HG03469 (cell line): ENCODE data around the gene DEFB132.
"Not testable (repeated sequence)": the region's sequence is repeated elsewhere in the genome, so short reads cannot be mapped to it uniquely, and the experiment has no call there.

Experiments
- ATAC-seq: cut with Tn5 transposase; IDR thresholded peaks from one replicate; pipeline ENCODE4 v1.9.1; 2021; ENCODE audit warnings: mild to moderate bottlenecking, moderate library complexity, moderate number of reproducible peaks; ENCODE audit not compliant: unreplicated experiment

DEFB132 gene, protein sequence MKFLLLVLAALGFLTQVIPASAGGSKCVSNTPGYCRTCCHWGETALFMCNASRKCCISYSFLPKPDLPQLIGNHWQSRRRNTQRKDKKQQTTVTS

DNA sequence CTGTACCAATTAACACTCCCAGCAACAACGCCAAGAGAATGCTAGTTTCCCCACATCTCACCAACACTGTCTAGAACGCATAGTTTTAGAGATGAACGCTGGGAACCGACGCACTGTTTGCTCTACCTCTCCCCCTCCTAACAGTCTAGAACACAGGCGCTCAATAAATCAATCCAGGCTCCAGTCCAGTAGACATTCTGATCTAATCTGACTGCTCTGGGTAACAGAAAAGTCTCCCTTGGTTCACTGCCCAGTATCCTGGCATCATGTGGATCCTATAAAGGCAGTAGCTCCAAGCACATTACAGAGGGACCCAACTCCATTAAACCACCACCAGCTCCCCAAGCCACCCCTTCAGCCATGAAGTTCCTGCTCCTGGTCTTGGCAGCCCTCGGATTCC is at the start of gene DEFB132:
Gene DEFB132 (plus strand): TSS at position 306 of the 400 bp plus-strand sequence. CDS start 55 bp downstream, at position 361.
- ATAC-seq = no peak

DNA sequence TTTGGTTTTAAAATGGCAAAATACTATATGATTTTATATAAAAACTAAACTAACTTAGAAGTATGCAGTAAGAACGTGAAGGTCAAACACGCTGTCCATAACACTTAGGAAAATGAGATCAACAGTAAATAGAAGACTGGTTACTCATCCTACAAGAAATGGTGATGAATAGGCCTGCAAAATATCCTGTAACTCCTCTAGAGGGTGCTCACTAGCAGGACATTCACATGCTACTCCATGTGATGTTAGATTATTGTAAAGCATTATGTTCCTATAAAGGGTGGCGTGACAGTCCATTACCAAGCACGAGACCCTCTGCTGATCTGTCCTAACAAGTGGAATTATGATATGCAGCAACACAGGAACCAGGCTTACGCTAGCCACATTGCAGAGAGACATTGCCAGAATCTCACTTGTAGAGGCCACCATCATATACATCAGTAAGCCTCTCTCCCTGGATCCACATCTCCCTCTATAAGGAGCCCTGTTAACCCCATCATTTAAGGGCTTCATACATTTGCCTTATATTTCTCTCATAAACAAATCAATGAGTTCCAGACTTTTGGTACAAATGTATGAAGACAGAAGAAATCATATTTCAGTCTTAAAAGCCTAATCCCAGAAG is 48.5 kb upstream of the DEFB132 start:
- ATAC-seq = no peak

DNA sequence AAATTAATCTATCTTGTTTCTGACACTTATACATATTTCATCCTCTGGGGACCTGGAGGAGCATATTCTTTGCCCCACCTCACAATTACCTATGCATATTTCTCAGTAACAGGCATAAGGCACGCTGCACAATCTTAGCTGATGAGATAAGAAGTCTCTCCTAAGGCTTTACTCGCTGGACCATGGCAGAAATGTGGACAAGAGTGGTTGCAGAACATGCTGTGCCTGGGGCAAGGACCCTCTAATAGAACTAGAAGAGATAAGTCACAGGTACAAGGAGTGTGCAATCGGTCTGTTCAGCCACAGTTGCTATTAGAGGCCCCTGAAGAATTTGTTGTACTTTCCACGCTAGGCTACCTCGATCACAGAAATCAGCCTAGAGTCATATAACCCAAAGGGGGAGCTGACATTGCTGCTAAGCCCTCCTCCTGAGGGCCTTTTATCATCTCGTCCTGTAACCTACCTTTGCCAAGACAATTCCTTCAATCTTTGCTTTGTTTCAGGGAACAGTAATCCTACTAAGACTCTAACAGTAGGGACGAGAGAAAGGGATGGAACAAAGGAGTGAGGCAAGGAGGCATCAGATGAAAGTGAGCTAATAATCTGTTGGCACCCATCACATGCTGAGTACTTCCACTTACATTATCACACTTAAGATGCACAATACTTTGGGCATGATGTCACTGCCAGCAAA is 46.6 kb upstream of the DEFB132 start:
- no peak for ATAC-seq

DNA sequence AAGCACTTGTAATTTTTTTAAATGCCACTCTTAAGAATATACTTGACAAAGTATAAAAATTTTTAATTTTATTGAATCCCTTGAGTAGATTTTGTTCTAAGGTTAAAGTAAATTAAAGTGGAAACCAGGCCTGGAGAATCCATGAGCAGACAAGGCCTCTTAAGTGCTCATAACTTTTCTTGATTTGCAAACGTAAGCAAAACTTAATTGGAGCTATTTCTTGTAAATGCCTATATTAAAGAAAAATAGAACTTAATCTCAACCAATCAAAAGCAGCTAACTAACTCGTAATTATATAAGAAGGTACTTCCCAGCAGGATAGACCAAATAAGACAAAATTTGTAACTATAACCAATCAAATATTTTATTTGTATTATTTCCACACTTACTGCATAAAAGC is 43.1 kb upstream of the DEFB132 start:
- no peak for ATAC-seq

DNA sequence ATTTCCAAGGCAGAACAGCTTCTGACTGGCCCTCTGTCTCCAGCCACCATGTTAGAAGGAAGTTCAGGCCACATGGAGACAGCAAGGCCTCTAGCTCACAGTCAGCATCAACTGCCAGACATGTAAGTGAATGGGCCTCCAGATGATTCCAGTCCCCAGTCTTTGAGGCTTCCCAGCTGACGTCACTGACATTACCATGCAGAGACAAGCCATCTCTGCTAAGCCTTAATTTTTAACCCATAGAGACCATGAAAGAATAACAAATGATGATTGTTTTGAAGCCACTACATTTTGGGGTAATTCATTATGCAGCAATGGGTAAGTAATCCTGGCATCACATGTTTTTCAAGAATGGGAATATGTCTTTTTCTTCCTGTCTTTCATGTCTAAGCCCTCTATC is 41.7 kb upstream of the DEFB132 start:
- no peak for ATAC-seq

DNA sequence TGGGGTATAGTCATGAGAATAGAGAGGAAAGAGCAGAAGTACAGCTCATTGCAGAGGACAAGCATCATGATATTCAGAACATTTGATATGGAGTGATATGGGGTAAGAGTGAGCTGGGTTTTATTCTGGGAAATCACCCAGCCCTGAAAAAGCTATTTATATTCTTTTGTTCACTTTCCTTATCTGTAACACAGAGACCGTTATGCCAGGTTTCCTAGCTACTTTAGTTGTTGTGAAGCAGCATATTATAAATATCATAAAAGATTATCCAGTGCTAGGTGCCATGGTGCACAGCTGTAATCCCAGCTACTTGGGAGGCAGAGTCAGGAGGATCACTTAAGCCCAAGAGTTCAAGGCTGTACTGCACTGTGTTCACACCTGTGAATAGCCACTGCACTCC is 40.3 kb upstream of the DEFB132 start:
- no peak for ATAC-seq

DNA sequence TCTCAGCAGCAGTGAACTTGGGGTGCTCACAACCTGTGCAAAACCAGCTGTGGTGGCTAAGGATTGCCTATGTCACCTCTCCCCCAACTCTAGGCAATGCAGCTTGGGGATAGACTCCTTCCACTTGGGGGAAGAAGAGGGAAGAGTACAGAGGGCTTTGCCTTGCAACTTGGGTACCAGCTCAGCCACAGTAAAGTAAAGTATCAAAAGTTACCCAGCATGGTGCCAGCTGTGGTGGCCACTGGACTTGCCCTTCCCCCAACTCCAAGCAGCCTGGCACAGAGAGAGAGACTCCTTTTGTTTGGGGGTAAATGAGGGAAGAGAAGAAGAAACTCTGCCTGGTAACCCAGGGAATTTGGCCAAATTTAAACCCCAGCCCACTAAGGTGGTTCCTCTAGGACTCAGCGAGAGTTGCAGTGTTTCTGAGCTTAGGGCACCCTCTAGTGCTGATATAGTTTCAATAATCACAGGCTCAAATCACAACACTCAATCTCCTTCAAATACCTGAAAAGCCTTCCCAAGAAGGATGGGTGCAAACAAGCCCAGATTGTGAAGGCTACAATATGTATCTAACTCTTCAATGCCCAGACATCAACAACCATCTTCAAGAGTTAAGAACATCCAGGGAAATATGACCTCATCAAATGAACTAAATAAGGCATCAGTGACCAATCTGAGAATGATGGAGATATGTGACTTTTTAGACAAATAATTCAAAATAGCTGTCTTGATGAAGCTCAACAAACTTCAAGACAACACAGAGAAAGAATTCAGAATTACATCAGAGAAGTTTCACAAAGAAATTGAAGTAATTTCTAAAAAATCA is 38.0 kb upstream of the DEFB132 start:
- ATAC-seq = no peak

DNA sequence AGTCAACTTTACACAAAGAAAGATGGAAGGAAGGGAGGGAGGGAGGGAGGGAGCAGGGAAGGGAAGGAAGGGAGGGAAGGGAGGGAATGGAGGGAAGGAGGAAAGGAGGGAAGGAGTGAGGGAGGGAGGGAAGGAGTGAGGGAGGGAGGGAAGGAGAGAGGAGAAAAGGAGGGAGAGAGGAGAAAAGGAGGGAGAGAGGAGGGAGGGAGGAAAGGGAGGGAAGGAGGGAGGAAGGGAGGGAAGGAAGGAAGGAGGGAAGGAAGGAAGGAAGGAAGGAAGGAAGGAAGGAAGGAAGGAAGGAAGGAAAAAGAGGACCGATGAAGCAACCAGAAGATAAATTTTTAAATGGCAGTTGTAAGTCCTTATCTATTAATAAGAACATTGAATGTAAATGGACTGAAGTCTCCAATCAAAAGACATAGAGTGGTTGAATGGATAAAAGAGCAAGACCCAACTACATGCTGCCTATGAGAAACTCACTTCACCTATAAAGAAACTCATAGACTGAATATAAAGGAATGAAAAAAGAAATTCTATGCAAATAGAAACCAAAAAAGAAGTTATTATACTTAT is 36.2 kb upstream of the DEFB132 start:
- no peak for ATAC-seq

DNA sequence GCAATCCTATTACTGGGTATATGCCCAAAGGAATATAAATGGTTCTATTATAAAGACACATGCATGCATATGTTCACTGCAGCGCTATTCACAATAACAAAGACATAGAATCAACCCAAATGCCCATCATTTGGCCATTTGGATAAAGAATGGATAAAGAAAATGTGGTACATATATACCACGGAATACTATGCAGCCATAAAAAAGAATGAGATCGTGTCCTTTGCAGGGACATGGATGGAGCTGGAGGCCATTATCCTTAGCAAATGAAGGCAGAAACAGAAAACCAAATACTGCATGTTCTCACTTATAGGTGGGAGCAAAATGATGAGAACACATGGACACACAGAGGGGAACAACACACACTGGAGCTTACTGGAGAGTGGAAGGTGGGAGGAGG is 31.6 kb upstream of the DEFB132 start:
- ATAC-seq = not testable (repeated sequence)

DNA sequence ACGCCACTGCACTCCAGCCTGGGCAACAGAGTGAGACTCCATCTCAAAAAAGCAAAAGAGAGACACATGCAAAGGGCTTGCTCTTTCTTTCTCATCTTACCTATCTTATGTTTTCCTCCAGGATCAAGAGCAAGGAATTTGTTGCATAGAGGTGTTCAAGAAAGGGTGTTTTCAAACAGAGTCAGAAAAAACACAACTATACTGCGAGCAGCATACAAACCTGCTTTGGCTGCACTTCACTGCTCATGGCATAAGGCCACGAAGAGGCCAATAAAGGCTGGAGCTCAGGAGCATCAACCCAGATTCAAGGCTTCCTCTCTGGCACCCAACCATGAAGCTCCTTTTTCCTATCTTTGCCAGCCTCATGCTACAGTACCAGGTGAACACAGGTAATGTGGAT is 30.6 kb upstream of the DEFB132 start, which contains the start of gene DEFB129:
Gene DEFB129 (plus strand): TSS at position 301 of the 400 bp plus-strand sequence. CDS start 31 bp downstream, at position 332.
- ATAC-seq = no peak

DNA sequence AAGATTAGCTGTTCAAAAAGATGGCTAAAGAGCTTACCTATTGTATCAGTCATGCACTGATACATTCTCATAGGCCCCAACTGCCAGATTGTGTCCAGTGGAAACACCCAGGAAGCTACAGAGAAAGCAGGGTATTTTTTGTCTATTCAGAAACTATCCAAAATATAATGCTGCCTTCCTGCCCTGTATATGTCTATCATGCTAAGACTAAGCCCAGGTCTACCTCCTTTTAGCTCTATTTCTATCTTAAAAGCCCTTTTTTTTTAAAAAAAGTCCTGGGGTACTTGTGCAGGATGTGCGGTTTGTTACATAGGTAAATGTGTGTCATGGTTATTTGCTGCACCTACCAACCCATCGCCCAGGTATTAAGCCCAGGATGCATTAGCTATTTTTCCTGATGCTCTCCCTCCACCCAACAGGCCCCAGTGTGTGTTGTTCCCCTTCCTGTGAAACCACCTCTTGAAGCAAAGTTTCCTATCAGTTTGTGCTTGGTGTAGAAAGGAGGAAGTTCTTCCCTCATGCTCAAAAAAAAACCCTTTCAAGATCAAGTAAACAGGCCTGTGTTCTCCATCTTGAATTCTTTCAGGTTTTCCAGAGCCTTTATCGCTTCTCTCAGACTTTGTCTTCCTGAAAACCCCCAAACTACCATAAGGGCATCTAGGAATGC is 30.0 kb upstream of the DEFB132 start:
- ATAC-seq = no peak

DNA sequence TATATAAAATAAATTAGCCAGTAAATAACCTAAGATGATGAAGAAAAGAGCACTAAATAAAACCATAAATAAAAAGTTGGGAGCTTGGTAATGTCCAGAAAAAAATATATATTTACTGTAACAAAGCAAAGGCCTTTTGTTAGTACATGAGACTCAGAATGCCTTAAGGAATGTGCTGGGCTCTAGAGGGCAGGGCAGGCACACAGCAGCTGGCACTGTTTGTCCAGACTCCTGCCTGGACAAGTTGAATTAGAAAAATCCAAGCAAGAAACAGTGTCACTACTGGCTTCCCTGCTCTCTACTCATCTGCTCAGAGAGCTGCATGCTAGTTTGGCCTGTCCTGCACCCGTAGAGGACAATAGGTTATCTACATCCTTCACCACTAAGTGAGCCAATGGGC is 21.6 kb upstream of the DEFB132 start:
- ATAC-seq = no peak

DNA sequence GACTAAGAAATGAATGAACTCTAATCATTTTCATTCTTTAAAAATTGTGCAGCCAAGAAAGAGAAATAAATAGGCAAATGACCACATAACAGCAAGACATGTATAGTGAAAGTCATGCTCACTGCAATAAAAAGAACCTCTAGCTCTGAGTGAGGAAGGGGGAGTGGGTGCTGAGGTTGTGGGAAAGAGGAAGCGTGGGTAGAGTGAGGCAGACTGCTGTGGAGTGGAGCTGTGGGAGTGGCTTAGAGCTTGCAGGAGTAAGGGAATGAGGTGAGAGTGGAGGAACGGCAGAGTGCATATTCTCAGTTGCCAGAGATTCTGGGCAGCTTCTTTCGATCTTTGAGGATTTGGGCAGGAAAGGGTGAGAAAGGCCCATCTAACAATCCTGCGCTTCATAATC is 20.0 kb upstream of the DEFB132 start:
- ATAC-seq = no peak

DNA sequence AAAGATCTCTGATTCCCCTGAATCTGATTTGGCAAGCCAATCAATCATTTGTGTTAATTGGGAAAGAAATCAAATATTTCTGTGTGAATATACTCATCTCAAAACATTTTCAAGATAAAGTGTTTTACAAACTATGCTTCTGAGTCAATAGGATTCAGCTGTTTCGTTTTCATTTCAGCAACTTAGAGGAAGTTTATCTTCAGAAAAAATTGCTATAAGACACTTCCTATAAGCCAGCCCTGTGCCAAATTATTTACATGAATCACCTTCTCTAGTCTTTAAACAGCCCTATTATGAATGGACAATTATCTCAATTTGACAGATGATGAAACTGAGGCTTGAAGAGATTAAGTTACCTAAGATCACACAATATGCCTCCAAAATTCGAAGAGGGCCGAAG is 19.6 kb upstream of the DEFB132 start:
- no peak for ATAC-seq

DNA sequence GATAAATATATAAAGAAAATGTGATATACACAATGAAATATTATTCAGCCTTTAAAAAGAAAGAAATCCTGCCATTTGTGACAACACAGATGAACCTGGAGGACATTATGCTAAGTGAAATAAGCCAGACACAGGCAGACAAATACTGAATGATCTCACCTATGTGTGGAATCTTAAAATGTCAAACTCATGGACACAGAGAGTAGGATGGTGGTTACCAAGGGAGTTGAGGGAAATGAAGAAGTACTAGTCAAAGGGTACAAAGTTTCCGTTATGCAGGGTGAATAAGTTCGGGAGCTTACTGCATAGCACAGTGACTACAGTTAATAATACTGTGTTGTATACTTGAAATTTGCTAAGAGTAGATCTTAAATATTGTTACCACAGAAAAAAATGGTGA is 14.6 kb upstream of the DEFB132 start:
- ATAC-seq = no peak

DNA sequence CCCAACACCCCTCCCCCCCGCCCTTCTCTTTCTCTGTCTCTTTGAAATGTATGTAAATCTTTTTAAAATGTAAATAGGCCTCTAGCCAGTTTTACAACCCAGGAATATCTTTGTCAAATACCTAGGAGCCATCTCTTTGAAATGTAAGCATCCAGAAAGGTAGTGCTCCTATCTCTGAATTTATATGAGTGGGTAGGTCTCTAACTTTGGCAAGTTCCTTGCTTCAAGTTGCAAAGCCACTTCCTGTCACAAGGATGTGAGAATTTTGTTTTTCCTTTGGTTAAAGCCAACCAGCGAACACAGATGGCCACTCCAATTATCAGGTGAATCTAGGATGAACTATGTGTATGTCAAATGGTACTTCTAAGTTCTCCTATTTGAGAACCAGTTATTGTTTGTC is 6.2 kb upstream of the DEFB132 start:
- ATAC-seq = no peak

DNA sequence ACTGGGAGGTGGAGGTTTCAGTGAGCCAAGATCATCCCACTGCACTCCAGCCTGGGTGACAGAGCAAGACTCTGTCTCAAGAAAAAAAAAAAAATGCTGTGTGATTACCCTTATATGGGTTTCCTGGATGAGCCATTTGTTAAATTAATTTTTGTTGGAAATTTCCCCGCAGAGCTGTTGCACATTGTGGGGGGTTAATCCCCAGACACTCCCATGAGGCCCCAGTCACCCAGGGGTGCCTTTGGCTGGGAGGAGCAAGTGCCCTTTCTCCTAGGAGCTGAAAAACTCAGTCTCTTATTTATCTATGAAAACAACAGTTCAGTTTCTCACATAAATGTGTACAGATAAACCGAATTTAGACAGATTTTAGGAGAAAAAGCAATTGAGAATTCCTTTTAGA is 4.7 kb upstream of the DEFB132 start:
- ATAC-seq = no peak

DNA sequence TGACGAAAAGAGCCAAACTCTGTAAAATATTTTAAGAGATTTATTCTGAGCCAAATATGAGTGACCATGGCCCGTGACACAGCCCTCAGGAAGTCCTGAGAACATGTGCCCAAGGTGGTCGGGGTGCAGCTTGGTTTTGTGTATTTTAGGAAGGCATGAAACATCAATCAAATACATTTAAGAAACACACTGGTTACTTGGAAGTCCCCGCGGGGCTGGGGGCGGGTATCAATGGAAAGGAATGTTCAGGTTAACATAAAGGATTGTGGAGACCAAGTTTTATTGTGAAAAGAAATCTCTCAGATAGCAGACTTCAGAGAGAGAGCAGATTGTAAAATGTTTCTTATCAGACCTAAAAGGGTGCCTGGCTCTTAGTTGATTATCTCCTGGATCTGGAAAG is 4.1 kb upstream of the DEFB132 start:
- ATAC-seq = not testable (repeated sequence)

DNA sequence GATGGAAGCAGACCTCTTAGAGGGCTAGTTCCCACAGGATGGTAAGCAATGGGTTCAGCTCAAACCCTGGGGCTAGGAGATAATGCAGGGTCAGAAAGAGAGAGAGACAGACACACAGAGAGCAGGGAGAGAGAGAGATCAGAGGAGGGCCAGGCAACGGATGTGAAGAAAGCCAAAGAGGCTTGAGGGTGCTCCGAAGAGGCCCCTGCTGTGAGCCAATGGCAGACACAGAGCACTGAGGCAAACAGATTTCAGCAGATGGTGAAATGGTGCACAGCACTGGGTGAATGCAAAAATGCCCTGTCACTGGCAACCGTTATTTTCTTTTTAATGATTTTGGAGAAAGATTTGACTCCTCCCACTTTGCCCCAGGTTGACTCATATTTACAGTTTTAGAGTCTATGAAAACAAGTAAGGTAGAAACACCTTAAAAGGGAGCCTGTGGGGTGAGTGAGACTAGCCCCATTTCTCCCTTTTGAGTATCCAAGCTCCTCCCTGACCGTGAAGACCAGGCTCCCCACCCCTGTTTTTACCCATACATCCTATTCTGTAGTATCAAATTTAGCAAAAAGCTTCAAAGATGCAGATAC is 840 bp downstream of the DEFB132 start:
- ATAC-seq = no peak

DNA sequence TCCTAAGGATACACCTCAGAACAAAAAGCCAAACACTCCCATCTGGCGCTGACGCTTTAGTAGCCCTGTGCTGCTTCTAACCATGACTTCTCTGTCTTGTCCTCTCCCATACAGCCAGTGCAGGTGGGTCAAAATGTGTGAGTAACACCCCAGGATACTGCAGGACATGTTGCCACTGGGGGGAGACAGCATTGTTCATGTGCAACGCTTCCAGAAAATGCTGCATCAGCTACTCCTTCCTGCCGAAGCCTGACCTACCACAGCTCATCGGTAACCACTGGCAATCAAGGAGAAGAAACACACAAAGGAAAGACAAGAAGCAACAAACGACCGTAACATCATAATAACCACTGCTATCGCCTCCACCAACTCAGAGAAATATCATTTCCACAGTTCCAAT is 1.4 kb downstream of the DEFB132 start:
- no peak for ATAC-seq
